Activated CD8-positive, alpha-beta memory T cell treated with anti-CD3 and anti-CD28 coated beads, Interleukin-2, amount 50 U/mL, for 48 hours (primary cell): Measurements from ENCODE around the gene TM4SF5.
"Not testable (repeated sequence)": the region's sequence is repeated elsewhere in the genome, so short reads cannot be mapped to it uniquely, and the experiment has no call there.

ENCODE experiments used
- DNase-seq: peaks from one replicate; pipeline ENCODE4 v3.0.0-alpha.2; 2020

TM4SF5 gene

GRCh38 chr17:4790705-4791088 lies 19.0 kb downstream of the TM4SF5 start:
- DNase-seq: no peak

- no peak for DNase-seq
These were observed 23.5 kb downstream of the TM4SF5 start for GRCh38 chr17:4795168-4795567.

- peak; percentile 63 for DNase-seq
These were observed 24.9 kb downstream of the TM4SF5 start for GRCh38 chr17:4796552-4796920.

- DNase-seq: no peak
These were observed 28.9 kb downstream of the TM4SF5 start for GRCh38 chr17:4800462-4801196.

GRCh38 chr17:4802228-4802627 lies 30.5 kb downstream of the TM4SF5 start, which contains the start of gene C17orf114:
C17orf114 (minus strand) TSS chr17:4802328.
- DNase-seq: no peak

GRCh38 chr17:4806456-4806776 lies 34.7 kb downstream of the TM4SF5 start:
- no peak for DNase-seq

- peak; percentile 92 for DNase-seq
These were observed 35.3 kb downstream of the TM4SF5 start, which contains the start of gene PLD2 for GRCh38 chr17:4806777-4807604. PLD2 (plus strand) TSS chr17:4807152; CDS start chr17:4807773, 621 bp downstream.

GRCh38 chr17:4807605-4808377 lies 36.1 kb downstream of the TM4SF5 start:
- no peak for DNase-seq

- DNase-seq: no peak
These were observed 36.7 kb downstream of the TM4SF5 start for GRCh38 chr17:4808378-4808767.

- DNase-seq: no peak
These were observed 39.1 kb downstream of the TM4SF5 start for GRCh38 chr17:4810696-4811290.

GRCh38 chr17:4811471-4811870 lies 39.8 kb downstream of the TM4SF5 start:
- DNase-seq: no peak

- DNase-seq: no peak
These were observed 41.0 kb downstream of the TM4SF5 start for GRCh38 chr17:4812690-4813089.

GRCh38 chr17:4815043-4815675 lies 43.5 kb downstream of the TM4SF5 start:
- DNase-seq: no peak

GRCh38 chr17:4816826-4817225 lies 45.1 kb downstream of the TM4SF5 start:
- no peak for DNase-seq

- no peak for DNase-seq
These were observed 46.6 kb downstream of the TM4SF5 start for GRCh38 chr17:4818276-4818675.

GRCh38 chr17:4822835-4823234 lies 51.1 kb downstream of the TM4SF5 start:
- no peak for DNase-seq

GRCh38 chr17:4823373-4824089 lies 51.8 kb downstream of the TM4SF5 start:
- DNase-seq: no peak

- DNase-seq: no peak
These were observed 55.7 kb downstream of the TM4SF5 start for GRCh38 chr17:4827399-4827798.

- not testable (repeated sequence) for DNase-seq
These were observed 61.1 kb downstream of the TM4SF5 start for GRCh38 chr17:4832829-4833177.
